Lung microvascular endothelial cell (primary cell): ENCODE measurements around the gene TAC1. TPM values are rescaled to one million over a fixed set of nuclear protein-coding genes. Genes with fewer than 3 reads are reported as not detected.

ENCODE experiments used
- total RNA-seq: library from RNA; depleted of rRNA; stranded (reverse); fragments of >200 nt; gene quantifications from 2 replicates; pipeline ENCODE4 v1.2.1, GENCODE V29; 2014

Gene TAC1
- total RNA-seq, 1 donor from 2014 or later: not detected

Other genes with a start within 250 kb of the TAC1 start
- 3.3 and 6.3 TPM in 2 replicates for gene ASNS, start 140.3 kb downstream of the TAC1 start, total RNA-seq